Smooth muscle cell (in vitro differentiated cells): ENCODE data around the gene FGF8. TPM values are rescaled to one million over a fixed set of nuclear protein-coding genes. Genes with fewer than 3 reads are reported as not detected.

ENCODE experiments used
- DNase-seq: peaks from one replicate; lab custom pipeline; 2025; ENCODE audit not compliant: unreplicated experiment; lab: John Stamatoyannopoulos, UW
- H2AFZ ChIP-seq: fragments of 200-600 bp; sonication (generic); 2 replicates; pipeline ENCODE4 v1.6.0; 2016; ENCODE audit warnings: antibody characterized with exemption, low read depth, mild to moderate bottlenecking
- H3F3A ChIP-seq: fragments of 200-600 bp; sonication (generic); 2 replicates; pipeline ENCODE4 v1.6.0; 2017; ENCODE audit warnings: antibody characterized with exemption, low read depth
- H3K27ac ChIP-seq: fragments of 200-600 bp; sonication (generic); 2 replicates; pipeline ENCODE4 v1.5.1; 2016; ENCODE audit warnings: low read depth, mild to moderate bottlenecking
- H3K27me3 ChIP-seq: fragments of 200-600 bp; sonication (generic); 2 replicates; pipeline ENCODE4 v1.6.1; 2016; ENCODE audit warnings: low read depth, mild to moderate bottlenecking
- H3K36me3 ChIP-seq: fragments of 200-600 bp; sonication (generic); 2 replicates; pipeline ENCODE4 v1.5.1; 2016; ENCODE audit warnings: low read depth
- H3K4me1 ChIP-seq: fragments of 200-600 bp; sonication (generic); 2 replicates; pipeline ENCODE4 v1.5.1; 2016; ENCODE audit warnings: low read depth
- H3K4me2 ChIP-seq: fragments of 200-600 bp; sonication (generic); 2 replicates; pipeline ENCODE4 v1.6.0; 2016; ENCODE audit warnings: mild to moderate bottlenecking
- H3K4me3 ChIP-seq: fragments of 200-600 bp; sonication (generic); 2 replicates; pipeline ENCODE4 v1.5.1; 2016; ENCODE audit warnings: mild to moderate bottlenecking
- H3K79me2 ChIP-seq: fragments of 200-600 bp; sonication (generic); 2 replicates; pipeline ENCODE4 v1.6.0; 2016; ENCODE audit warnings: low read depth, mild to moderate bottlenecking
- H3K9ac ChIP-seq: fragments of 200-600 bp; sonication (generic); 2 replicates; pipeline ENCODE4 v1.6.0; 2016; ENCODE audit warnings: low read depth
- H3K9me3 ChIP-seq: fragments of 200-600 bp; sonication (generic); replicated peaks from 2 replicates; pipeline ENCODE4 v1.5.1; 2016; ENCODE audit warnings: low read depth
- H4K20me1 ChIP-seq: fragments of 200-600 bp; sonication (generic); 2 replicates; pipeline ENCODE4 v1.6.0; 2016; ENCODE audit warnings: low read depth
- CTCF ChIP-seq: fragments of 200-600 bp; sonication (generic); IDR thresholded peaks from 2 replicates; pipeline ENCODE4 v1.5.1; 2017; ENCODE audit warnings: borderline replicate concordance, mild to moderate bottlenecking, antibody characterized with exemption; ENCODE audit not compliant: insufficient read depth, poor library complexity, severe bottlenecking
- WGBS: methylation state at CpG from one replicate; pipeline ENCODE4 v1.1.7; 2016; ENCODE audit warnings: low lambda C conversion rate; 5-methylcytosine and 5-hydroxymethylcytosine counted together
- polyA plus RNA-seq: library from polyadenylated mRNA; unstranded; fragments of >200 nt; fragmentation: Nextera tagmentation; extraction: Ambion mirVana; gene quantifications from 2 replicates; pipeline ENCODE4 v1.2.1, GENCODE V29; 2016
- total RNA-seq: library from RNA; depleted of rRNA; stranded (reverse); fragments of >200 nt; gene quantifications from 2 replicates; pipeline ENCODE4 v1.2.3, GENCODE V29; 2014

FGF8 gene
- total and polyA plus RNA-seq, 2 experiments from 2014 or later, result not detected

GRCh38 chr10:101778781-101779543, 3.0 kb upstream of the FGF8 start:
- Histone ChIP-seq H3K27me3 (peaks cover 55% of the 10 kb centered on the region), H2AFZ (no peak overlapping the region), H3K27ac (no peak overlapping the region), H3K9me3 (no peaks in the 10 kb centered on the region), H4K20me1 (peaks cover 51% of the 10 kb centered on the region), H3F3A (peaks cover 2% of the 10 kb centered on the region), H3K9ac (no peak overlapping the region), H3K79me2 (no peaks in the 10 kb centered on the region), H3K36me3 (no peaks in the 10 kb centered on the region), H3K4me3 (peak overlapping the region; percentile 48), H3K4me2 (peak overlapping the region; percentile 90), H3K4me1 (peaks cover 36% of the 10 kb centered on the region)
- no peak for DNase-seq
- no peak for TF ChIP-seq CTCF
- WGBS, result 2% methylated on average over 51 of the region's 58 CpGs

- H2AFZ ChIP-seq, result no peak overlapping the region
- peak overlapping the region; percentile 48 for H3K4me3 ChIP-seq
- H3K4me1 ChIP-seq, result peaks cover 43% of the 10 kb centered on the region
- no peak overlapping the region for H3K27ac ChIP-seq
- no peaks in the 10 kb centered on the region for H3K9me3 ChIP-seq
- H4K20me1 ChIP-seq, result peaks cover 51% of the 10 kb centered on the region
- no peaks in the 10 kb centered on the region for H3K79me2 ChIP-seq
- peak overlapping the region; percentile 90 for H3K4me2 ChIP-seq
- WGBS, result 44% methylated on average over 12 of the region's 12 CpGs
- no peak for TF ChIP-seq CTCF
- H3K9ac ChIP-seq, result no peak overlapping the region
- no peak for DNase-seq
- no peaks in the 10 kb centered on the region for H3K36me3 ChIP-seq
- H3K27me3 ChIP-seq, result peaks cover 62% of the 10 kb centered on the region
- H3F3A ChIP-seq, result no peaks in the 10 kb centered on the region
Measured at GRCh38 chr10:101778151-101778780, 2.4 kb upstream of the FGF8 start.

- Histone ChIP-seq H3K4me3 (no peak overlapping the region), H3K27ac (no peak overlapping the region), H4K20me1 (peaks cover 51% of the 10 kb centered on the region), H3K79me2 (no peaks in the 10 kb centered on the region), H3K4me2 (no peak overlapping the region), H2AFZ (no peak overlapping the region), H3F3A (no peaks in the 10 kb centered on the region), H3K36me3 (no peaks in the 10 kb centered on the region), H3K4me1 (peaks cover 48% of the 10 kb centered on the region), H3K9ac (no peak overlapping the region), H3K9me3 (no peaks in the 10 kb centered on the region), H3K27me3 (peaks cover 68% of the 10 kb centered on the region)
- no peak for TF ChIP-seq CTCF
- 86% methylated on average over 3 of the region's 3 CpGs for whole genome bisulfite sequencing
- DNase-seq, result no peak
Measured at GRCh38 chr10:101777619-101778145, 1.8 kb upstream of the FGF8 start.
